Natural killer cell (primary cell): ENCODE data around the gene AMBN. TPM values are rescaled to one million over a fixed set of nuclear protein-coding genes. Genes with fewer than 3 reads are reported as not detected.

Experiments
- ATAC-seq, 3 donors: fragments of 150-1000 bp in 2 of 3; fragments of 200-7000 bp in 1 of 3; cut with Tn5 transposase; 1 replicate in 1 of 3; 2 replicates in 2 of 3; pipeline ENCODE4 v1.10.0; 2021; ENCODE audit warnings: mild to moderate bottlenecking in 2 of 3, moderate library complexity in 2 of 3
- DNase-seq, 2 donors: peaks; one replicate each; pipeline versions ENCODE4 v3.0.0 to v3.0.0-alpha.2; 2013 to 2021; ENCODE audit warnings: mixed read lengths in 1 of 2
- H3K27ac ChIP-seq: one replicate; pipeline ENCODE4 v1.5.1; 2013; ENCODE audit warnings: mild to moderate bottlenecking, low read length
- H3K27me3 ChIP-seq: one replicate; pipeline ENCODE4 v1.6.1; 2013; ENCODE audit warnings: low read length; ENCODE audit not compliant: control insufficient read depth, insufficient read depth
- H3K36me3 ChIP-seq: one replicate; pipeline ENCODE4 v1.6.1; 2013; ENCODE audit warnings: low read length; ENCODE audit not compliant: control insufficient read depth, insufficient read depth
- H3K4me1 ChIP-seq: one replicate; pipeline ENCODE4 v1.6.1; 2013; ENCODE audit warnings: low read length; ENCODE audit not compliant: control insufficient read depth, insufficient read depth
- H3K4me3 ChIP-seq: one replicate; pipeline ENCODE4 v1.5.1; 2013; ENCODE audit warnings: low read length
- H3K9me3 ChIP-seq: one replicate; pipeline ENCODE4 v1.6.1; 2013; ENCODE audit warnings: low read length; ENCODE audit not compliant: control insufficient read depth, insufficient read depth
- H3K27ac Mint-ChIP-seq, 2 donors: one replicate each; pipeline ENCODE4 v1.8.0; 2022; ENCODE audit warnings: mild to moderate bottlenecking in 2 of 2, mixed read lengths in 2 of 2, moderate library complexity in 1 of 2
- H3K27me3 Mint-ChIP-seq, 2 donors: one replicate each; pipeline ENCODE4 v1.8.0; 2022; ENCODE audit warnings: low read depth in 2 of 2, mixed read lengths in 2 of 2
- H3K36me3 Mint-ChIP-seq: one replicate; pipeline ENCODE4 v1.8.0; 2022; ENCODE audit warnings: mixed read lengths
- H3K4me1 Mint-ChIP-seq, 2 donors: one replicate each; pipeline ENCODE4 v1.8.0; 2022; ENCODE audit warnings: mixed read lengths in 2 of 2
- H3K4me3 Mint-ChIP-seq: one replicate; pipeline ENCODE4 v1.8.0; 2022; ENCODE audit warnings: mild to moderate bottlenecking, moderate library complexity, mixed read lengths
- H3K9me3 Mint-ChIP-seq, 2 donors: one replicate each; pipeline ENCODE4 v1.8.0; 2022; ENCODE audit warnings: mixed read lengths in 2 of 2
- WGBS: methylation state at CpG from one replicate; pipeline ENCODE4 v1.1.7; 2013; ENCODE audit warnings: missing lambda C conversion rate; ENCODE audit not compliant: insufficient coverage; 5-methylcytosine and 5-hydroxymethylcytosine counted together
- intact Hi-C: fragments of 100-400 bp; cut with micrococcal nuclease; formaldehyde crosslinking; loops from one replicate; pipeline ENCODE4 v1.14.2; 2022
- total RNA-seq, 4 donors: library from RNA; stranded (reverse); fragments of 120-200 nt in 1 of 4; gene quantifications; one replicate each; pipeline versions ENCODE4 v1.2.3 to v1.2.4, GENCODE V29; 2013 to 2022
- TF ChIP-seq, protein P1 (sequence below): fragments of 200-600 bp; IDR thresholded peaks from one replicate; pipeline ENCODE4 v1.8.0; 2022; ENCODE audit warnings: antibody characterized with exemption

The AMBN gene
- total RNA-seq, 3 donors from 2014 or later (not counting 1 experiment from before 2014, with no cell fraction given): not detected

DNA sequence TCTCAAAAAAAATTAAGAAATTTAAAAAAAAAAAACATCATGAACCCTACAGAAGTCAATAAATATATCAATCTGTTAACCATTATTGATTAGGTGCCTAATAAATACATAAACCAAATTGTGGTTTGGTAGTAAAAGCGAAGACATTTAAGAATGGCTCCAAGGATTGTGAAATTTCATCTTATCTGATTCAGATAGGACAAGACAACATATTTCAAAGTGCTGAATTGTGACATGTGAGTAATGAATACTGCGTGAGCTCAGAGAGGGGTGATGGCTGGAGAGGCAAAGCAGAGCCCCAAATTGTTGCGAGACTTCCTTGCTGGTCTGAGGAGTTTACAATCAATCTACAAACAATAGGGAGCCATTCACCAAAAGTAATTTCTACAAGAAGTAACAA is 8.2 kb downstream of the AMBN start:
- H3K36me3 ChIP-seq: no peaks in the 10 kb centered on the region
- no peaks in the 10 kb centered on the region for H3K4me1 ChIP-seq
- H3K4me3 ChIP-seq: no peak overlapping the region
- DNase-seq (no peak), ATAC-seq (no peak)
- H3K4me3 Mint-ChIP-seq: no peak overlapping the region
- H3K27ac ChIP-seq: no peak overlapping the region
- TF ChIP-seq, protein P1, sequence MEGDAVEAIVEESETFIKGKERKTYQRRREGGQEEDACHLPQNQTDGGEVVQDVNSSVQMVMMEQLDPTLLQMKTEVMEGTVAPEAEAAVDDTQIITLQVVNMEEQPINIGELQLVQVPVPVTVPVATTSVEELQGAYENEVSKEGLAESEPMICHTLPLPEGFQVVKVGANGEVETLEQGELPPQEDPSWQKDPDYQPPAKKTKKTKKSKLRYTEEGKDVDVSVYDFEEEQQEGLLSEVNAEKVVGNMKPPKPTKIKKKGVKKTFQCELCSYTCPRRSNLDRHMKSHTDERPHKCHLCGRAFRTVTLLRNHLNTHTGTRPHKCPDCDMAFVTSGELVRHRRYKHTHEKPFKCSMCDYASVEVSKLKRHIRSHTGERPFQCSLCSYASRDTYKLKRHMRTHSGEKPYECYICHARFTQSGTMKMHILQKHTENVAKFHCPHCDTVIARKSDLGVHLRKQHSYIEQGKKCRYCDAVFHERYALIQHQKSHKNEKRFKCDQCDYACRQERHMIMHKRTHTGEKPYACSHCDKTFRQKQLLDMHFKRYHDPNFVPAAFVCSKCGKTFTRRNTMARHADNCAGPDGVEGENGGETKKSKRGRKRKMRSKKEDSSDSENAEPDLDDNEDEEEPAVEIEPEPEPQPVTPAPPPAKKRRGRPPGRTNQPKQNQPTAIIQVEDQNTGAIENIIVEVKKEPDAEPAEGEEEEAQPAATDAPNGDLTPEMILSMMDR: no peak
- no peak overlapping the region for H3K27ac Mint-ChIP-seq
- intact Hi-C loops: loop anchor here (2.0 kb wide), 1 partner anchor 408 kb away; no protein-coding TSS in a partner anchor
- H3K27me3 Mint-ChIP-seq: peaks cover 0 to 6% of the 10 kb centered on the region in 2 donors
- no peaks in the 10 kb centered on the region for H3K36me3 Mint-ChIP-seq
- no peaks in the 10 kb centered on the region for H3K9me3 Mint-ChIP-seq
- H3K27me3 ChIP-seq: no peaks in the 10 kb centered on the region
- 100% methylated on average over 2 of the region's 3 CpGs for WGBS
- no peaks in the 10 kb centered on the region for H3K4me1 Mint-ChIP-seq
- H3K9me3 ChIP-seq: no peaks in the 10 kb centered on the region

DNA sequence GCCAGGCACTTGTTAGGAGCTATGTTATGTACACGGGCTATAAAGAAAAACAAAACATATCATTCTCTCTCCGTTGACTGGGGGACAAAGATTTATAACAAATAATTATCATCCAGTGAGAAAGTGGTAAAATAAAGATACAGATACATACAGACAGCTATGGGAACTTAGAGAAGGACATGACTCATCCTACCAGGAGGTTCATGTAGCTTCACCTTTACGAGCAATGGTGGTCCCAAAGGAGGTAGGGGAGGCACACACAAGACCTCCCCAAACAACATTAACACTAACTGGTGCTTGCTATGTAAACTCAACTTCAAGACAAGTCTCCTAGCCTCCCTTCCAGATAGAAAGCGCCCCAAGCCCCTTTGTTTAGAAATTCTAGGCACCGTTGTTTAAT is 8.9 kb downstream of the AMBN start:
- Histone ChIP-seq H3K36me3 (no peaks in the 10 kb centered on the region), H3K27me3 (no peaks in the 10 kb centered on the region), H3K27ac (no peak overlapping the region), H3K4me3 (no peak overlapping the region), H3K9me3 (no peaks in the 10 kb centered on the region), H3K4me1 (no peaks in the 10 kb centered on the region)
- intact Hi-C loops: loop anchor here (1.0 to 2.0 kb wide), 3 partner anchors 408 to 1702 kb away; no protein-coding TSS in a partner anchor
- H3K27me3 Mint-ChIP-seq: peaks cover 0 to 6% of the 10 kb centered on the region in 2 donors
- 86% methylated on average over 3 of the region's 5 CpGs for WGBS
- no peaks in the 10 kb centered on the region for H3K4me1 Mint-ChIP-seq
- TF ChIP-seq, protein P1: no peak
- ATAC-seq (no peak), DNase-seq (no peak)
- no peak overlapping the region for H3K4me3 Mint-ChIP-seq
- H3K36me3 Mint-ChIP-seq: no peaks in the 10 kb centered on the region
- no peaks in the 10 kb centered on the region for H3K9me3 Mint-ChIP-seq
- H3K27ac Mint-ChIP-seq: no peak overlapping the region

DNA sequence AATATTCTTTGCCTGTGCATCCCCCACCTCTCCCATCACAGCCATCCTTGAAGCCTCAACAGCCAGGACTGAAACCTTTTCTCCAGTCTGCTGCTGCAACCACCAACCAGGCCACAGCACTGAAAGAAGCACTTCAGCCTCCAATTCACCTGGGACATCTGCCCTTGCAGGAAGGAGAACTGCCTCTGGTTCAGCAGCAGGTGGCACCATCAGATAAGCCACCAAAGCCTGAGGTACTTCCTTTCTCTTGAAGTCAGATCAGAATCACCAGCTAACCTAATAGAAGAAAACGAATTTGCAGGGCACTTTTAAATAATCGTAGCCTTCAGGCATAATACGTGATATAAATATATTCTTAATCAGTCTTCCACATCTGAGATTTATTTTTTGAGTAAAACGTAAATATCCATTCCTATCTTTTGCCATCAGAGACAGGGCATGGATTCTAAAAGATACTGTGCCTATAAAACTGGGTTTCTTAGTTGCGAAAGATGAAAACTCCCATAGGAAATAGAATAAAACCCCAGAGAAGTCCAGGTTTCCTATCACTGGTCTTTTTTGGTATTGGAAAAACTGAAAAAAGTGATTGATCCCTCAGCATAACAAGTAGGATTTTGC is 9.5 kb downstream of the AMBN start:
- WGBS: 100% methylated on average over 1 of the region's 5 CpGs
- Histone ChIP-seq H3K27me3 (no peaks in the 10 kb centered on the region), H3K36me3 (no peaks in the 10 kb centered on the region), H3K4me1 (no peaks in the 10 kb centered on the region), H3K27ac (no peak overlapping the region), H3K9me3 (no peaks in the 10 kb centered on the region), H3K4me3 (no peak overlapping the region)
- intact Hi-C loops: loop anchor here (1.0 to 2.0 kb wide), 3 partner anchors 407 to 1702 kb away; no protein-coding TSS in a partner anchor
- TF ChIP-seq, protein P1: peak; percentile 63
- no peak overlapping the region for H3K4me3 Mint-ChIP-seq
- no peaks in the 10 kb centered on the region for H3K36me3 Mint-ChIP-seq
- H3K9me3 Mint-ChIP-seq: no peaks in the 10 kb centered on the region
- no peaks in the 10 kb centered on the region for H3K4me1 Mint-ChIP-seq
- H3K27me3 Mint-ChIP-seq: peaks cover 0 to 6% of the 10 kb centered on the region in 2 donors
- DNase-seq (peak; percentile 37 to 82), ATAC-seq (peak; percentile 84 to 89 (median 88))
- no peak overlapping the region for H3K27ac Mint-ChIP-seq

DNA sequence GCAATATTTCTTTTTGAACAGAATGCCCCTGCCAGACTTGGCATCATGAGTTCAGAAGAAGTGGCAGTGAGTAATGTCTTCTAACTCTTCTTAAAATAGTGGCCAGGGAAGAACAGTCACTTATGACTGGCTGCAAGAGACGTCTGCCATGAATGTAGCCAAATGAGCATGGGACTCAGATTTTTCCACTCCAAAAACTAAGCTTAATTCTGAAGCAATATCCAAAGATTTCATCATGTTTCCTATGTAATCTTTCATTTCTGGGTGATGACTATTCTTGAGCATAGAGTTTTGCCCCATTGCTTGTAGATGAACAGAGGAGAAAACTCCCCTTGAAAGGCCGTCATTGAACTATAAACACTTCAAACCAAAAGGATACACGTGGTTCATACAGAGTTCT is 11.8 kb downstream of the AMBN start:
- DNase-seq (no peak), ATAC-seq (no peak)
- H3K4me3 Mint-ChIP-seq: no peak overlapping the region
- 47% methylated on average over 3 of the region's 3 CpGs for WGBS
- no peaks in the 10 kb centered on the region for H3K9me3 ChIP-seq
- intact Hi-C loops: no loop called here
- H3K27me3 Mint-ChIP-seq: peaks cover 0 to 2% of the 10 kb centered on the region in 2 donors
- TF ChIP-seq, protein P1: no peak
- no peaks in the 10 kb centered on the region for H3K27me3 ChIP-seq
- no peak overlapping the region for H3K27ac Mint-ChIP-seq
- no peak overlapping the region for H3K27ac ChIP-seq
- H3K4me3 ChIP-seq: no peak overlapping the region
- H3K9me3 Mint-ChIP-seq: no peaks in the 10 kb centered on the region
- H3K4me1 Mint-ChIP-seq: no peaks in the 10 kb centered on the region
- H3K36me3 ChIP-seq: no peaks in the 10 kb centered on the region
- no peaks in the 10 kb centered on the region for H3K36me3 Mint-ChIP-seq
- no peaks in the 10 kb centered on the region for H3K4me1 ChIP-seq
